GM19395 (cell line): ENCODE measurements around the gene CUL3.
"Not testable (repeated sequence)": the region's sequence is repeated elsewhere in the genome, so short reads cannot be mapped to it uniquely, and the experiment has no call there.

Experiments used
- ATAC-seq: cut with Tn5 transposase; IDR thresholded peaks from one replicate; pipeline ENCODE4 v1.9.1; 2021; ENCODE audit warnings: mild to moderate bottlenecking, moderate library complexity; ENCODE audit not compliant: unreplicated experiment

The CUL3 gene

GRCh38 chr2:224583033-224583432 is 2.1 kb downstream of the CUL3 start:
- ATAC-seq: not testable (repeated sequence)

DNA sequence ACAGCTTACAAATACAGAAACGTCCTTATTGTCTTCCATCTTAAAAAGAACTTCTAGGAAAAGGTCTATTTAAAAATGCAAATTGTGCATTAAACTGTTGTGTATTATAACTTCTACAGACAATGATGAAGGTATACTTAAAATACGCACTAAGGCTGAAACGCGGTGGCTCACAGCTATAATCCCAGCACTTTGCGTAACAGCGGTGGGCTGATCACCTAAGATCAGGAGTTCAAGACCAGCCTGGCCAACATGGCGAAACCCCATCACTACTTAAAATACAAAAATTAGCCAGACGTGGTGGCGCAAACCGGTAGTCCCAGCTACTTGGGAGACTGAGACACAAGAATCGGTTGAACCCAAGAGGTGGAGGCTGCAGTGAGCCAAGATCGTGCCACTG is 4.9 kb downstream of the CUL3 start:
- ATAC-seq: no peak

DNA sequence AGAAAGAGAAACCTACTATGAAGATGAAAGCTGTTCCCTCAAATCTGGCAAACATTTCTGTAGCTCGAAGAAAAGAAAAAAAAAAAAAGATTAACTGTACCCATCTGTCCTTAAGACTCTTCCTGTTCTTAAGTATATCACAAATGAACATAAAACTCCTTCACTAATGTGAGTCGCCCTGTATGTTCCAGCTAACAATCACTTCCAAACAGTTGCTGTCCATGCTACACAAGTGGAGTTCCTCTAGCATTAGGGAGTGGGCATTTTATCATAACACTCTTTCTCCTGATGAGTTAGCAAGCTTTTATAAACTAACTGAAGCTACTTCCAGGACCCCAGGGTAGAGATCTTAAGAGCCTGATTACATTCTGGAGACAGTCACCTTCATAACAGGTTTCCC is 5.8 kb downstream of the CUL3 start:
- no peak for ATAC-seq

DNA sequence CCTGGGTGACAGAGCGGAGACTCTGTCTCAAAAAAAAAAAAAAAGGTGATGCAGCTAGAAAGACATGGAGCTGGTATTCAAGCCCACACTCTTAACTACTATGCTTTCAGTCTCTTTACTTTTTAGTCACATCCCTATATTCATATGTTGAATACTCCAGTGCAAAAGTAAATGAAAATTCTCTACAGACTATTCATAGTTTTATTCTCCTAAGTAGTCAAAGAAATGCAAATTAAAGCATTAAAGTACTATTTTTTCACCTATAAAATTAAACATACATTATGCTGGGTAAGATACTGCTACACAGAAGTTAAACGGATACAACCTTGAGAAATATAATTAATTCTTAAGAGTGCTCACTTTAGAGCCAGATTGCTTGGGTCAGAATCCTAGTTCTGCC is 7.6 kb downstream of the CUL3 start:
- ATAC-seq: no peak

DNA sequence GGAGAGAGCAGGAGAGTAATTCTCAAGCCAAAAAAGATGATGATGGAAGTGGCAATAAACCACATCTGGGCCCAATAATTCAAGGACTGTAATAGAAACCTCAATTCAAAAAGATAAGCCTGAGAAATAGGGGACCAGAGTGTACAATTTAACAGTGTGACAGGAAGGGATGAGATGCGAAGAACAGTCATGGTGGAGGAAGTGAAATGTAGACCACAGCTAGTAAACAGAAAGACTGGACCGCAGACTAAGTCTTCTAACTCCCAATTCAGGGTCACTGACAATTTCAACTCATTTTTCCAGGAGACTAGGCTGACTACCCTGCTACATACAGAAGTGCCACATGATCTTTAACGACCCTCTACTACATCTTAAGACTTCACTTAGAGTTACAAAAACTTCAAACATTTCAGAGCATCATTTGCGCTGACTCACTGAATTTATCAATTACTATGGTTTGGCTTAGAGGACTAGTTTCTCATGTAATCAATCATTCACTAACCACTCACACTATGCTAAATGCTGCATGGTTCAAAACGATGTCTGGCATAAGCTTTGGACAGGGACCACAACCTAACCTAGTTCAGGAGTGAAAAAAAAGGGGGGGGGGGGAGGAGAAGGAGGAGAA is 9.0 kb downstream of the CUL3 start:
- ATAC-seq: peak; percentile 91

DNA sequence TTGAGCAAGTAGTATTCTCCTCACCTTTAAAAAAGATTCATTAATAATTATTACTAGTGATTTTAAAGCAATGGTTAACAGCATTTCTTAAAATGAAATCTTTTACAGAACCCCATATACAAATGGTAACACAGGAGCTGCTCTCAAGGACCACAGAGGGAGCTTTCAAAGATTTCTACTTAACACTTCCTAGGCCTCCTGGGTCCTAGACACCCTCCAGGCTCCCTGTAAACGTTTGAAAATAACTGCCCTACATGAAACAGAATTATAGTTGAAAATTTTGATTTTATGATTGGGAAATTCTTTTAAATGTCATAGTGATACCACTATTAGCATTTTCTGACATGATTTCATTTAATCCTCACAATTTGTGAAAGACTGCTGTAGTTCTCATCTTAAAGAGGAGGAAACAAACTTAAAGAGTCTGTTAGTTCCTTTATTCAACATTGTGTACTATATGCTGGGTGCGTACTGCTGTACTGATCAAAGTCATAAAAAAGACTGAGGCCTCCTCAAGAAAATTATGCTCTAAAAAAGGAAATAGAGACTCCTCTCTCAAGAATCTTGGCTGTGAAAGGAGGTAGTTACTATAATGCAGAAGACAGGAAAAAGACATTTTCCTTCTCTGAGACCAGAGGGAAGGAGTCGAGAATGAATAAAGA is 10.6 kb downstream of the CUL3 start:
- ATAC-seq: no peak

DNA sequence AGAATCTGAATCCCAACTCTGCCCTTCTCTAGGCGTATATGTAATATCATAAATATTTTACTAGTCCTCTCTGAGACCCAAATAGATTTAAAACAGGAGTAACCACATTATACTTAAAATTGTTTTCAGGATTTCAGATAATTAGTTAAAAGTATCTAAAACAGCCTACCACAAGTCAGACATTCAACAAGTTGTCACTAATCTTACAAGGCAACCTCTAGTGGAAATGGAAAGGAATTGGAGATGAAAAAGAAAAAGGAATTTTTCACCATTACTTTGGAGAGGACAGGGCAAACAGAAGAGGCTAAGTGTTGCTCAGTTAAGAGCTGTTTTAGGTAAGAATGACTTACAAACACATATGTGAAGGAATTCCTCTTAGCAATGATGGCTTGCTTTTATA is 11.4 kb downstream of the CUL3 start:
- no peak for ATAC-seq

GRCh38 chr2:224572338-224572737 is 12.8 kb downstream of the CUL3 start:
- no peak for ATAC-seq

DNA sequence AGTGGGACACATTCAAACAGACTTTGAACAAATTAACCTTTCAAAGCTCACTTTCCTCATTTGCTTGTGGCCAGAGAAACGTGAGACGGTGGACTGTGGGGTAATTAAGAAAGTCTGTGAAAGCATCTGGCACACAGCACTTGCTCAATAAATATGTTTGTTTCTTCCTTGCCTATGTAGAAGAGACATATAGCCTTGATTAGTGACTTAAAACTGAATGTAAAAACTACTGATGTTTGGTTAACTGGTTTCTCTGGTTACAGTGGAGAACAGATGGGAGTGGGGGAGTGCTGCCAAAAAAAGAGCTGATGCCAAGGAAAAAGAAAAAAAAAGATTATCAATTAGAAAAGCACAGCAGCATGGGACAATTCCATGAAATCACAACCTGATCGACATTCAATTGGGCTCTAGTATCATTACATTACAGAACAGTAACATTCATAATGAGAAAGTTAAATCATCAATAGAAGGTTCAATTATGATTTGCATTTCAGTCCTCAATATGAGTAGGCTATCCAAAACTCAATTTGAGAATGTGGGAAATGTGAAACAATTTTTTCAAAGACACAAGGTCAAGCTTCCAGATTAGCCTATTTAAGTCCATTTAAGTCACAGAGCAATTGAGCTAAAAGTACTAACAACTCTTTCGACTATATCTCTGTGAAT is 14.7 kb downstream of the CUL3 start:
- peak; percentile 44 for ATAC-seq

DNA sequence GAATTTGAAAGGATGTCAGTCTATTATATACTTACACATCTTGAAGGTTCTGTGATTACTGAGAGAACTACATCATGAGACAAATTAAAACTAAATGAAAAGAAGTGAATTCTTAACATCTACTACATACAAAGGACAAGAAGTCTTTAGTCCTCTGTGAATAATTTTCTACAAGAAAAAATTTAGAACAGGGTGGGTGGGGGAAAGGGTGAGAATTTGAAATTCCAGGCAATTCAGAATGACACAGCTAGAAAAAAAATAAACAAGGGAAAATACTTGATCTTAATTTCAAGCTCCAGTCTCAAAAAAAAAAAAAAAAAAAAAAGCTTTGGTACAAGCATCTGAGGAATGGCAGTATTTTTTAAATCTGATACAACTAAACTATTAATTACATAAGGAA is 15.5 kb downstream of the CUL3 start:
- no peak for ATAC-seq

DNA sequence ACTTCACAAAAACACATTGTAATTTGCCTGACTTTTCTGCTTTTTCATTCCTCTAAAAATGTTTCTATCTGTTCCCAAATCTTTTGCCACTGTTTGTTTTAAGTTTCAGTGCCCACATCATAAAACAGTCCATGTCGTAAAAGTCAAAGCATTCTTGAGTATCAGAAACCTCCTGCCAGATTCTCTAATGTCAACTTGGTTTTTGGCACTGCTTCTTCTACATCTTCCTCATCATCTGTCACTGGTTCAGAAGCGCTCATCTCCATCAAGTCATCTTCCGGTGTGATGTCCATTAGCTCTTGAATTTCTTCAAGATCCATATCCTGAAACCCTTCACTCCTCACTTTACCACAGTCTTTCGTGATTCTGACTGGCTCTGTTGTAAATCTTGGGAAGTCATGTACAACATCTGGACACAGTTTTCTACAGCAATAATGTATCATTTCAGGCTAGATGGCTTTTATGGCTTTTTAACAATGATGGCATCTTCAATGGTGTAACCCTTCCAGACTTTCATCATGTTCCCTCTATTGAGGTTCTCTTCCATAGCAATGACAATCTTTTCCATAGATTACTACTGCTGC is 19.6 kb downstream of the CUL3 start:
- ATAC-seq: no peak

DNA sequence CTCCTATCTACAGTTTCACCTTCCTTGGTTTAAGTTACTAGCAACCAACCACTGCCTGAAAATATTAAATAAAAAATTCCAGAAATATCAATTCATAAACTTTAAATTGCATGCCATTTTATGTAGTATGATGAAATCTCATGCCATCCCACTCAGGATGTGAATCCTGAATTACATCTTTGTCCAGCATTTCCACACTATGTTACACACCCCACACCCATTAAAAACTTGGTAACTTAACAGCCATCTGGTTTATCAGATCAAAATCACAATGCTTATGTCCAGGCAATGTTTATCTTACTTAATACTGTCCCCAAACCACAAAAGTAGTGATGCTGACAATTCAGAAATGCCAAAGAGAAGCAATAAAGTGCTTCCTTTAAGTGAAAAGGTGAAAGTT is 21.6 kb downstream of the CUL3 start:
- ATAC-seq: no peak

DNA sequence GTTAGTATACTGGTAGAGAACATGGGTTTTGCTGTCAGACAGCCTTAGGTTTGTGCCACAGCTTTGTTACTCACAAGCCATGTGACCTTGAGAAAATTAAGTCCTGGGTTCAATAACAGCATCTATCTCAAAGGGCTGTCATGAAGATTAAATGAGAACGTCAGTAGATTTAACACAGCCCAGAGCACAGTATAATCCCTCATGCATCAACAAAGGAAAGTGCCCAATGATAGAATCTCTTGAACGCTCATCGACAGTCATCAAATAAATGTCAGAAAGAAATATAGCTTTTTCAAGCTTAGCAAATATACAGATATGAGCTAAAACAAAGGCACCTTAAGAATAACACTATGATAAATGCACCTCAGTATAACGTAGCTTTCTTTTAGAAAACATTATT is 22.3 kb downstream of the CUL3 start:
- no peak for ATAC-seq

- peak; percentile 70 for ATAC-seq
These were observed 23.7 kb downstream of the CUL3 start for GRCh38 chr2:224561234-224562005.

DNA sequence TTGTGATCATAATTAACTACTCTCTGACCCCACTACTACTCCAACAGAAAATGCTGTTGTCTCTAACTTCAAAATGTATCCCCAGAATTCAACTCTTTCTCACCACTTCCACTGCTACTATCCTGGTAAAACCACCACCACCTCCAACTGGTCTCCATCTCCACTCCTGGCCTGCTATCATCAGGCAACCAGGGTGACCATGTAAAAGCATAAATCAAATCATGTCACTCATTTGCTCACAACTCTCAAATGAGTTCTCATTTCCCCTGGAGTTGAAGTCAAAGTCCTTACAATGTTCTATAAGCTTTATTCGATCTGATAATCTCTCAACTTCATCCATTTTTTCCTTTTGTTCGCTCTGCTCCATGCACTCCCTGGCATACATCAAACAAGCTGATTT is 24.6 kb downstream of the CUL3 start:
- ATAC-seq: no peak

DNA sequence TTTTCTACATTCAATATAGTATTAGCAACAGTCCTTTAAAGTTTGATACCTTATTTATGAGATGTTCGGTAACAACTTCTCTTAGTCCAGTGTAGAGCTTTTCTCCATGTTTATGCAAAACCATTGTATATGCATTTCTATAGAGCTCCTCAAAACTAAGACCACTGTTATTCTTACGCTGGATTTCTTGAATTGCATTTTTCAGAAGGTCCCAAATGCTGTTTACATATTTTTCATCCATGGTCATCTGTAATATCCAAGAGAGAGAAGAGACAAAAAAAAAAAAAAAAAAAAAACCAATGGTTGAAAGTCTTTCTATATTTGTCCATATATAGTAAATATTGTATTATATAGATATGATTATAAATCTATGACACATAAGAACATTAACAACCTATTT is 27.6 kb downstream of the CUL3 start:
- ATAC-seq: no peak

- no peak for ATAC-seq
These were observed 28.8 kb downstream of the CUL3 start for GRCh38 chr2:224556381-224556780.

- no peak for ATAC-seq
These were observed 29.3 kb downstream of the CUL3 start for GRCh38 chr2:224555823-224556366.

DNA sequence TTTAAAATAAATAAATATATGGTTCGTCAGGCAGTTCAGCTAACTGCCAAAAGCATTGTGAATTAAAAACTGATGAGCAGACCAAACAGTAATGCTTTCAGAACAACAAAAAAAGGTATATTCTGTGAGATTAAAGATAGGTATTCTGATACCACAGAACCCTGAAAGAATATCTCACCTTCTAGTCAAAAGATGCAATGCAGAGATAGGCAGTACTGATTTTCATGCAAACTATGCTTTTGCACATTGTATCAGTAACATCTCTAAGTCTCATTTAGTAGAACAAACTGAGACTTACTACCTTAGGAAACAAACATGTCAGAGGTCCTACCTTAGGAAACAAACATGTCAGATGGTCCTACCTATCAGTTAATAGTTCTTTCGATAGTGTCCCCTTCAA is 32.4 kb downstream of the CUL3 start:
- no peak for ATAC-seq

- ATAC-seq: no peak
These were observed 33.5 kb downstream of the CUL3 start for GRCh38 chr2:224551693-224552092.

GRCh38 chr2:224546926-224547325 is 38.2 kb downstream of the CUL3 start:
- ATAC-seq: no peak
